Measurements from ENCODE around the gene SYT17.

SYT17 gene

DNA sequence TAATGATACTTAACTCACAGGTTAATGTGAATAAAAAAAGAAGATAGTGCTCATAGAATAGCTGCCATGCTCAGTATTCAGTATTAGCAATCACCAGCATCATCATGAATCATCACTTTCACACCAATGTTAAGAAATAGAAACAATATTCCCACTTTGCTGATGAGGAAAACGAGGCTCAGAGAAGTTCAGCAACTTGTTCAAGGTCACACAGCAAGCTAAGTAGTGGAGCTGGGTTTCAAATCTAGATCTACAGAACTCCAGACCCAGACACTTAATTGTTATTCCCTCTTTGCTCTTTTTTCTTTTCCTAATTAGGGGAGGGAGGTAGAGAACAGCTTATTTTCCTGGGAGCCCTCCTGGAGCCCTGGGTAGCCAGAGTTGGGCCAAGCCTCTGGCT, 140.4 kb downstream of the SYT17 start:
- DNase-seq, result no peak

DNA sequence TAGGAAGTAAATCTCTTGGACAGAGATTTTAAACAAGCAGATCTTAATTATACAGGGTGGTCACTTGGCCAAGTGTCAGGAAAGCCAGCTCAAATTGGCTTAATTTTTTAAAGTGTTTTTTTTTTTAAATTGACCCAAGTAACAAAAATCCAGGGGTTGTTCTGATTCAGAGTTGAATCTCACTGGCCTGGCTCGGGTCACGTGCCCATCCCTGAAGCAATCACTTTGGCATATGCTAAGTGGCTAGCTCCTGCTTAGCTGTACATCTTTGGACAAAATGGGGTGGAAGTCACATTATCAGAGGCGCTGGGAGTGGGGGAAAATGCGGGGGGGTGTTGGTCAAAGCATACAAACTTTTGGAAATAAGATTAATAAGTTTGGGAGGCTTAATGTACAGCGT, 141.1 kb downstream of the SYT17 start:
- DNase-seq, result no peak

DNA sequence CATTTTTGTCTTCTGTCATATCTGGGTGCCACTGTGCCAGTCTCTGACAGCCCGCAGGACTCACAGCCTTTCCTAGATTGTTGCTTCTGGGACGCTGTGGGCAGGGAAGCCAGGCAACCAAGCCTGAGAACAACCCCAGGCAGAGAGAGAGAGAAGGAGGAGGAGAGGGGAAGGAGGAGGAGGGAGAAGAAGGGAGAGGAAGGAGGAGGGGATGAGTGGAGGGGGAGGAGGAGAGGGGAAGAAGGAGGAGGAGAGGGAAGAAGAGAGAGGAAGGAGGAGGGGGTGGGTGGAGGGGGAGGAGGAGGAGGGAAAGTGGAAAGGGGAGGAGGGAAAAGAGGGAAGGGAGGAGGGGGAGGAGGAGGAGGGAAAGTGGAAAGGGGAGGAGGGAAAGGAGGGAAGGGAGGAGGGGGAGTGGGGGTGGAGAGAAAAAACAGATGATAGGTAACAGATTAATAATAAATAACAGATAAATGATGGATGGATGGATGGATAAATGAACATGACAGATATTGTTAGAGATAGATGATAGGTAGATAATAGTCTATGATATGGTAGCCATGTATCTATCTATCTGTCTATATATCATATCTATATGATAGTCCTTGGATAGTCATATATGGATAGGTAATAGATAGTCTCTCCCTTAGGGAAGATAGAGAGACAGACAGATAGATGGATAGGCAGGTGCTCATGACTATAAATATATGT, 146.8 kb downstream of the SYT17 start:
- DNase-seq, result no peak

DNA sequence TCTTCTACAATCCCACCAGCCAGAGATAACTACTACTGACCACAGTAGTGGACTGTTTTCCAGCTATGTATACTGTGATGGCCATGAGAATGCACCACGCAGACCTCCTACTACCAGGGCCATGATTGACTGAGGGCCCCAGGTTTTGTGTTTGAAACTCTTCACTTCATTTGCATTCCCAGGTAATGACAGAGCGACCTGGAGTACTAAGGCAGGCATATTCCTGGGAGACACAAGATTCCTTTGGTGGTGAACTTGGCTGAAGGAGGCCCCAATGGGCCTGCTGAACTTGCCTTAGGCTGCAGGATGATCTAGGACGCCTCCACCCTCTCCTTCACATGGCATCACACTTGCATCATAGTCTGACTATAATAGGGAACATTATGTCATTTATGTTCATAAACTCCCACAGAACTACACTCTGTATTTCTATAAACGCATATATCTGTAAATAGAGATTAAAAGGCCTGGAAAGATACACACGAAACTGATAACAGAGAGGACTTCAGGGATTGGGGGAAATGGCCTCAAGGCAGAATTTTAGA, 147.9 kb downstream of the SYT17 start:
- DNase-seq, result no peak

DNA sequence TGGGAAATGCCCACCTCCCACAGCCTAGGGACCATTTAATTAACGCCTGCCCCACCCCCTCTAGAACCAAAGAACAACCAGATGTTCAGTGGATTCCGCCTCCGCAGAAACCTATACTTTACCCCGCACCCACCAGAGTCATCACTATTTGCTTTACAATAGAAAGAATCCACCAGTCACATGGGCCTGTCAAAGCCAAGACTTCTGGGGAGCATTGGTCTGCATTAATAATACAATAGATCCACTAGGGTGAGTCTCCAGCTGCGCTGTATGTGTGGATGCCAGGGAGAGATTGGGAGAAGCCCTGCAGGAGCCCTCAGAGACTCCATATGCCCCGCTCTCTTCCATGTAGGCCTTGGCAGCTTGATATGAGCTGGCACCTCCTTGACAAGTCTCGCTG, 148.8 kb downstream of the SYT17 start:
- DNase-seq, result peak; percentile 9
